ENCODE data around the gene POTEF.
"Not testable (repeated sequence)": the region's sequence is repeated elsewhere in the genome, so short reads cannot be mapped to it uniquely, and the experiment has no call there.

Gene POTEF

DNA sequence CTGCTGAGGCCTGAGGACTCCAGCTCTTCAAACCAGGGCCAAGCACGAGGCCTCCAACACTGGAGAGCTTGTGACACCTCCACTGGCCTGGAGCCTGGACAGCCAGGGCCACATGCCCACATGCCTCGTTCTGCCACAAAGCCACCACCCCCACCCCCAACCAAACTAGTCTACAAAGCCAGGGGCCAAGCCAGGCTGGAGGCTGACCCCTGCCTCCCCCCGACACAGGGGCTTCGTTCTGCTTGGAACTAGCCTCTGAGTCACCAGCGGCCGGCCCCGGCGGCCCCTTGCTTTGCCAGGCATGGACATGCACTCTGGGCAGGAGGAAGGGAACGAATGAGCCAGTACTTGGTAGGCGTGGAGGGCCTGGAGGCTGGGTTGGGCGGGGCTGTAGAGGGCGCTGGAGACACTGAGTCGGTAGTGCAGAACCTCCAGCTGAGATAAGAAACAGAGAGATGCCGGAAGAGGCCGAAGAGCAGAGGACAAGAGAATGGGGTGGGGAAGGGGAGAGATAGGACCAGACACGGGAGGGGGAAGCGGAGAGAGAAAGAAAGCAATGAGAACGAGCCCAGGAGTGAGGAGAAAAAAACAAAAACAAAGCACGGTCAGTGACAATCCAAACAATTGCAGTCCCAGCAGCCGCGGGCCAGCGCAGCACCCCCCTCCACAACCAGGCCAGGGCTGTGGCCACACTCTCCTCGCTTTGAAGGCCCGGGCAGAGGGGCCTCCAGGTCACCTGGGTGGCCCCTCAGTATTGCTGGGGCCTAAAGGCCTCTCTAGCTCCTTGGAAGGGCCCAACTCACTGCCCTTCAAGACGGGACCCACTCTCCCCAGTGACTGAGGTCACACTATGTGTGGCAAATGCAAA lies 32.0 kb upstream of the POTEF start:
- H3K27me3 ChIP-seq; H3K9me3 ChIP-seq; H3K36me3 ChIP-seq; H3K4me3 ChIP-seq (ENCODE audit: low read depth, low read length); H3K4me1 ChIP-seq: not testable (repeated sequence)
- peak; percentile 63 for DNase-seq
- TF ChIP-seq, protein P1, sequence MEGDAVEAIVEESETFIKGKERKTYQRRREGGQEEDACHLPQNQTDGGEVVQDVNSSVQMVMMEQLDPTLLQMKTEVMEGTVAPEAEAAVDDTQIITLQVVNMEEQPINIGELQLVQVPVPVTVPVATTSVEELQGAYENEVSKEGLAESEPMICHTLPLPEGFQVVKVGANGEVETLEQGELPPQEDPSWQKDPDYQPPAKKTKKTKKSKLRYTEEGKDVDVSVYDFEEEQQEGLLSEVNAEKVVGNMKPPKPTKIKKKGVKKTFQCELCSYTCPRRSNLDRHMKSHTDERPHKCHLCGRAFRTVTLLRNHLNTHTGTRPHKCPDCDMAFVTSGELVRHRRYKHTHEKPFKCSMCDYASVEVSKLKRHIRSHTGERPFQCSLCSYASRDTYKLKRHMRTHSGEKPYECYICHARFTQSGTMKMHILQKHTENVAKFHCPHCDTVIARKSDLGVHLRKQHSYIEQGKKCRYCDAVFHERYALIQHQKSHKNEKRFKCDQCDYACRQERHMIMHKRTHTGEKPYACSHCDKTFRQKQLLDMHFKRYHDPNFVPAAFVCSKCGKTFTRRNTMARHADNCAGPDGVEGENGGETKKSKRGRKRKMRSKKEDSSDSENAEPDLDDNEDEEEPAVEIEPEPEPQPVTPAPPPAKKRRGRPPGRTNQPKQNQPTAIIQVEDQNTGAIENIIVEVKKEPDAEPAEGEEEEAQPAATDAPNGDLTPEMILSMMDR (IDR thresholded peaks at IDR 0.05; ENCODE audit: low read depth, low read length): peak; percentile 27

DNA sequence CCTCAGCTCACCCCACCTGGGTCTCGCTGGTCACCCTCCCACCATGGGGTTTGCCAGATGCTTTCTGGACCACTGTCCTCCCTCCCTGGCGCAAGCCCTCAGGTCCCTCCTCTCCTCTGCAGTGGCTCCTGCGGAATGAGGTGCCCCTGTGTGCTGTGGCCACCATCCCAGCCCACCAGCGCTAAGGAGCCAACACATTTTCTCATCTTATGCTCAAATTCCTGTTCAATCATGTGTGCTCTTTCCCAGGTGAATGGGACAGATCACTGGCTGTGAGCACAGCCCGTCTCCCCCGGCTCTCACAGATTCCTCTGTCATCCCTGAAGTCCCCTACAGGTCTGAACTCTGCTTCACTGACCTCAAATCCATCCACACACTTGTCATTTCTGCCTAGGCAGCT lies 31.1 kb upstream of the POTEF start:
- TF ChIP-seq, protein P1 (IDR thresholded peaks at IDR 0.05; ENCODE audit: low read depth, low read length): no peak
- Histone ChIP-seq H3K9me3 (no peaks in the 10 kb centered on the region), H3K4me1 (no peaks in the 10 kb centered on the region), H3K36me3 (no peaks in the 10 kb centered on the region), H3K4me3 (ENCODE audit: low read depth, low read length) (no peak overlapping the region), H3K27me3 (no peaks in the 10 kb centered on the region)
- no peak for DNase-seq

DNA sequence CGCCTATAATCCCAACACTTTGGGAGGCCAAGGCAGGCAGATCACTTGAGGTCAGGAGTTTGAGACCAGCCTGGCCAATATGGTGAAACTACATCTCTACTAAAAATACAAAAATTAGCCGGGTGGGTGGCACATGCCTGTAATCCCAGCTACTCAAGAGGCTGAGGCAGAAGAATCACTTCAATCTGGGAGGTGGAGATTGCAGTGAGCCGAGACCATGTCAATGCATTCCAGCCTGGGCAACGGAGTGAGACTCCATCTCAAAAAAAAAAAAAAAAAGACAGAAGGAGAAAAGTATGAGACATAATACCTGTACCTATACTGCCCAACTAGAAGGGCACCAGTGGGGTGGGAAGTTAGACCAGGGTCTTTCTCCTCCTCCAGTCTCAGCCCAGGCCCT lies 30.4 kb upstream of the POTEF start:
- not testable (repeated sequence) for H3K27me3 ChIP-seq; H3K4me3 ChIP-seq (ENCODE audit: low read depth, low read length); H3K36me3 ChIP-seq; H3K4me1 ChIP-seq; DNase-seq; H3K9me3 ChIP-seq

DNA sequence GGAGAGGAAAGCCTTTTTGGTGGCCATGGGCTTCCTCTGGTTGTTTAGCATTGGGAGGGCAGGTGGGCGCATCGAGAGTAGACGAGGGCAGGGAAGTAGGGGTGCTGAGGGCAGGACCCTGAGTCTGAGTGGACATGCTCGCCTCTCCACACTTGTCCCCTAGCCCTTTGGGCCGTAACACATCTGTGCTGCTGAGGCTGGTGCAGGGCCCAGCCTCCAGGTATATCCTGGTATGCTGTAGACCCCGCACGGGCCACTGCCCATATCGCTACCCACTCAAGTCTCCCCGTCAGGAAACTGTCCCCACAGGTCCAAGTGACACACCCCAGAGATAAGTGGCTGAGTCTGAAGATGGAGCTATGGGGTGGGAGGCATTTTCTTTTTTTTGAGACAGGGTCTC lies 29.6 kb upstream of the POTEF start:
- H3K36me3 ChIP-seq: no peaks in the 10 kb centered on the region
- TF ChIP-seq, protein P1 (IDR thresholded peaks at IDR 0.05; ENCODE audit: low read depth, low read length): no peak

DNA sequence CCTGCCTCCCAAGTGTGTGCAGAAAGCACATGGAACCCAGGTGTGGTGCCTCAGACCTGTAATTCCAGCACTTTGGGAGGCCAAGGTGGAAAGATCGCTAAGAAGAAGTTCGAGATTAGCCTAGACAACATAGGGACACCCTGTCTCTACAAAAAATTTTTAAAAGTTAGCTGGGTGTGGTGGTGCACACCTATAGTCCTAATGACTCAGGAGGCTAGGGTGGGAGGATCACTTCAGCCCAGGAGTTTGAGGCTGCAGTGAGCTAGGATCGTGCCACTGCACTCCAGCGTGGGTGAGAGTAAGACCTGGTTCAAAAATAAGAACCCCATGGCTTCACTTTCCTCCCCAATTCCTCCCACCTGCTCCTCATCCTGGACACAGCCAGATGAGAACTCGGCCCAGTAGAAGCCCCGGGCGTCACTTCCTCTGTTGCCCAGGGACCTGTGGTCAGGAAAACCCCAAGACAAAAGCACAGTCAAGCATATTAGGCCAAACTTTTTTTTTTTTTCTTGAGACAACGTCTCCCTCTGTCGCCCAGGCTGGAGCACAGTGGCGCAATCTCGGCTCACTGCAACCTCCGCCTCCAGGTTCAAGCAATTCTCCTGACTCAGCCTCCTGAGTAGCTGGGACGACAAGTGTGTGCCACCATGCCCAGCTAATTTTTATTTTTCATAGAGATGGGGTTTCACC lies 28.9 kb upstream of the POTEF start:
- not testable (repeated sequence) for H3K4me1 ChIP-seq; DNase-seq; H3K36me3 ChIP-seq; H3K9me3 ChIP-seq; H3K4me3 ChIP-seq (ENCODE audit: low read depth, low read length); H3K27me3 ChIP-seq

More for the DNA sequence above, 29.6 kb upstream of the POTEF start:
- Histone ChIP-seq H3K4me3 (ENCODE audit: low read depth, low read length) (no peak overlapping the region), H3K9me3 (no peaks in the 10 kb centered on the region), H3K27me3 (no peaks in the 10 kb centered on the region), H3K4me1 (no peaks in the 10 kb centered on the region)
- DNase-seq: no peak

DNA sequence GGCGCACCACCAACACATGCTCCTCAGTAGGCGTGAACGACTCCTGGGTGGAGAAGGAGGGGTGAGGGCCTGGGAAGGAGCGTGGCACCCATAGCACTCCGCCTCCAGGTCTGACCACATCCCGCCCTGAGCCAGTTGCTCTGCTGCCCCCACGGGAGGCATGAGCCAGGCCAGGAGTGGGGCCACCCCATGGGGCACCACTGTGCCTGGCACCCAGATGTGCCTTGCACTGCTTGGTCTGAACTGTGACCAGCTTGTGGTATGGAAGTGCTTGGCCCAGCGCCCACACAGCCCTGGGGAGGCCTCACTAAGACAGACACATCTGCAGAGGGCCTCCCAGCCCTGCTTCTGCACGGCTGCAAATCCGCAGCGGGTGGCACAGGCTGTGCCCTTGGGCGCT lies 28.3 kb upstream of the POTEF start:
- H3K36me3 ChIP-seq; H3K27me3 ChIP-seq; H3K9me3 ChIP-seq; H3K4me1 ChIP-seq; H3K4me3 ChIP-seq (ENCODE audit: low read depth, low read length): not testable (repeated sequence)
- DNase-seq: peak; percentile 41

DNA sequence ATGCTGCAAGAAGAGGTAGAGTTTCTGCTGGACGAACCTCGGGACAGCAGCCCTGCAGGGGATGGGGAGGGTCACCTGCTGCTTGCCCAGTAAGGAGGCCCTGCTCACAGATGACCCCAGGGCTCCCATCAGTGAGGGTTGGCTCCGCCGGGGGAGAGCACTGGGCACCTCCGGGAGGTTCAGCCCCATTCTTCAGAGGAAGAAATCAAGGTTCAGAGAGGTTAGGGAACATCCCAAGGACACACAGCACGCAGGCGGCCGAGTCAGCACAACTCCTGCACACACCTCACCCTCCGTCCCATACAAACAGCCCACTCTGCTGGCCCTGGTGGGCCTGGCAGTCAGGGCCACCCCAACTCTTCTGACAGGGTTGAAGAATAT lies 27.6 kb upstream of the POTEF start:
- Histone ChIP-seq H3K9me3 (no peaks in the 10 kb centered on the region), H3K36me3 (no peaks in the 10 kb centered on the region), H3K4me3 (ENCODE audit: low read depth, low read length) (no peak overlapping the region), H3K4me1 (no peaks in the 10 kb centered on the region), H3K27me3 (no peaks in the 10 kb centered on the region)
- TF ChIP-seq, protein P1 (IDR thresholded peaks at IDR 0.05; ENCODE audit: low read depth, low read length): no peak
- DNase-seq: no peak
